ENCODE data around the gene SP6.

GRCh38 chr17:47821031-47821423 lies 29.9 kb downstream of the SP6 start:
- no peak for TF ChIP-seq EZH2 (IDR thresholded peaks at IDR 0.05; ENCODE audit: borderline replicate concordance)
- no peak for TF ChIP-seq CTCF (IDR thresholded peaks at IDR 0.05; ENCODE audit: poor library complexity)
- no peak for TF ChIP-seq EZH2phosphoT487 (IDR thresholded peaks at IDR 0.05; ENCODE audit: low read depth, severe bottlenecking, unreplicated experiment)

All from hepatocyte (in vitro differentiated cells).